Suprapubic skin (tissue), 4 donors: ENCODE data around the gene SH3BP1.

Source experiments
- CTCF ChIP-seq, 2 donors: fragments of 200-600 bp in 1 of 2; fragments of 450-650 bp in 1 of 2; sonication (generic) in 1 of 2; IDR thresholded peaks; one replicate each; pipeline ENCODE4 v1.5.1; 2016 to 2019; ENCODE audit warnings: antibody characterized with exemption in 2 of 2, mild to moderate bottlenecking in 1 of 2, moderate library complexity in 1 of 2
- EP300 ChIP-seq: sonication (generic); formaldehyde crosslinking; IDR thresholded peaks from one replicate; pipeline ENCODE4 v1.6.1; 2017; ENCODE audit warnings: antibody characterized with exemption
- POLR2A ChIP-seq, 2 donors: fragments of 450-650 bp; IDR thresholded peaks; one replicate each; pipeline ENCODE4 v1.6.1; 2017; ENCODE audit warnings: antibody characterized with exemption in 2 of 2, mild to moderate bottlenecking in 2 of 2, moderate library complexity in 2 of 2
- POLR2AphosphoS5 ChIP-seq, 3 donors: sonication (generic); formaldehyde crosslinking; IDR thresholded peaks; one replicate each; pipeline ENCODE4 v1.6.1; 2017; ENCODE audit warnings: antibody characterized with exemption in 3 of 3

- TF ChIP-seq POLR2A (IDR thresholded peaks at IDR 0.05), result no peak
- TF ChIP-seq POLR2AphosphoS5 (IDR thresholded peaks at IDR 0.05), result no peak
- no peak for TF ChIP-seq CTCF (IDR thresholded peaks at IDR 0.05)
- no peak for TF ChIP-seq EP300
Measured at GRCh38 chr22:37639070-37639760, at the start of gene SH3BP1.
